ENCODE data around the gene PPARD.

Gene PPARD

DNA sequence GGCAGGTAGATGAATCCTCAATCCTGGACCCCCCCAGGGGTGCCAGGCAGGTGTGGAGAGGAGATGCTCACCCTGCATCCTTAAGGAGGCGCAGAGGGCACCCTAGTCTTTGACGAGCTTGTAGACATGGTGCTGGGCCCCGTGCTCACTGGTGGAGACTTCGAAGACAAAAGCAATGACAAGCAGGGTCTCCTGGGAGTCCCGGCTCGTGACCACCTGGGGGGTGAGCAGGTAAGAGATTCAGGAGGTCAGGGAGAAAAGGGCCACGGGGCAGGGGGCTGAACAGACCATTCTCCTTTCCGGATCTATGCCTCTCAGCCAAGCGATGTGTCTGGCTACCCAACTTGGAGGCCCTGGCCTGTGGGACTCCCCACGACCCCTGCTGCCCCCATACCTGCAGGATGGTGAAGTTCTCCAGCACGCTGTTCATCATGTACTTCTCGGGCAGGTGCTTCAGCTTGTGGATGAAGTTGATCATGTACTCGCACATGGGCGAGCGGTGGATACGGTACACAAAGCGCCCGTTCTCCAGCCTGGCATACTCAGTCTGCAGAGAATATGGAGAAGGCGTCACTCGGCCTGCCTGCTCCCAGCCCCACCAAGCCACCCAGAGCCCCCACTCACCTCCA, 132.7 kb downstream of the PPARD start:
- Histone ChIP-seq H3K36me3 (no peaks in the 10 kb centered on the region), H3K4me3 (ENCODE audit: low read depth in 1 of 2, low read length in 1 of 2) (no peak overlapping the region), H3K9me3 (no peaks in the 10 kb centered on the region), H3K4me1 (ENCODE audit: control insufficient read depth in 1 of 2, insufficient read depth in 1 of 2, low read depth in 1 of 2, low read length in 1 of 2) (no peaks in the 10 kb centered on the region), H3K27me3 (no peaks in the 10 kb centered on the region), H3K27ac (no peak overlapping the region)
- TF ChIP-seq, protein P1, sequence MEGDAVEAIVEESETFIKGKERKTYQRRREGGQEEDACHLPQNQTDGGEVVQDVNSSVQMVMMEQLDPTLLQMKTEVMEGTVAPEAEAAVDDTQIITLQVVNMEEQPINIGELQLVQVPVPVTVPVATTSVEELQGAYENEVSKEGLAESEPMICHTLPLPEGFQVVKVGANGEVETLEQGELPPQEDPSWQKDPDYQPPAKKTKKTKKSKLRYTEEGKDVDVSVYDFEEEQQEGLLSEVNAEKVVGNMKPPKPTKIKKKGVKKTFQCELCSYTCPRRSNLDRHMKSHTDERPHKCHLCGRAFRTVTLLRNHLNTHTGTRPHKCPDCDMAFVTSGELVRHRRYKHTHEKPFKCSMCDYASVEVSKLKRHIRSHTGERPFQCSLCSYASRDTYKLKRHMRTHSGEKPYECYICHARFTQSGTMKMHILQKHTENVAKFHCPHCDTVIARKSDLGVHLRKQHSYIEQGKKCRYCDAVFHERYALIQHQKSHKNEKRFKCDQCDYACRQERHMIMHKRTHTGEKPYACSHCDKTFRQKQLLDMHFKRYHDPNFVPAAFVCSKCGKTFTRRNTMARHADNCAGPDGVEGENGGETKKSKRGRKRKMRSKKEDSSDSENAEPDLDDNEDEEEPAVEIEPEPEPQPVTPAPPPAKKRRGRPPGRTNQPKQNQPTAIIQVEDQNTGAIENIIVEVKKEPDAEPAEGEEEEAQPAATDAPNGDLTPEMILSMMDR (IDR thresholded peaks at IDR 0.05), result no peak

DNA sequence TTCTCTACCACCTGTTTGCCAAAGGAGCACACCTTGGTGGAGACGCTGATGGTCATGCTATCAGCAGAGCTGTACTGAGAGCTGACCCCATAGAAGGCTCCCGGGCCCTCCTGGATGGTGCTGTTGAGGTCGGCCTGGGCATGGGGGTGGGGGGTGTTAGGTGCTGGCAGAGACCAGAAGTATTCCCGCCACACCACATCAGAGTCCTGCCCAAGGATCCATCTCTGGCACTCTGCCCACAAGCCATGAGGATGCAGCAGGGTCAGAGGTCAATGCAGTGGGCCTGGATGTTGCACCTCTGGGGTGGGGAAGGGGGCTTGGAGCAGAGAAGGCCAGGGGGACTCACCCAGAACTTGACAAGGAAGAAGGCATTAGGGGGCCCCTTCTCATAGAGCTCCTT, 133.2 kb downstream of the PPARD start:
- Histone ChIP-seq H3K27ac (no peak overlapping the region), H3K4me1 (ENCODE audit: control insufficient read depth in 1 of 2, insufficient read depth in 1 of 2, low read depth in 1 of 2, low read length in 1 of 2) (no peaks in the 10 kb centered on the region), H3K36me3 (no peaks in the 10 kb centered on the region), H3K9me3 (no peaks in the 10 kb centered on the region), H3K27me3 (no peaks in the 10 kb centered on the region), H3K4me3 (ENCODE audit: low read depth in 1 of 2, low read length in 1 of 2) (no peak overlapping the region)
- TF ChIP-seq, protein P1 (IDR thresholded peaks at IDR 0.05), result no peak

DNA sequence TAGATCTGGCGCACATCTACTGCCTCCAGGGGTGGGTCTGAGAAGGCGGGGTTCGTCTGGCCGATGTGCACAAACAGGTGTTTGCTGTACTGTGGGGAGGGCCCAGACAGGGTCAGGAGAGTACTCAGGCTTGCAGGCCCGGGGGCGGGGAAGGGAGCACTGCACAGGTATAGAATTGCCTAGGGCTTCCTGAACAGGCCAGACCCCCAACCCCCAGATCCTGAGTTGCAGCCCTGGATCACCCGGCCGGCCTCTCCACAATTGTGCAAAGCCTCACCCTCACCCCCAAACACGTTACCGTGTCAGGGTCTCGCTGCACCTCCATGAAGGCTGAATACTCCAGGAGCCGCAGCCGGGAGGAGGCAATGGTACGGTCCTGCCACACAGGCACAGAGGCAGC, 133.6 kb downstream of the PPARD start:
- Histone ChIP-seq H3K4me3 (ENCODE audit: low read depth in 1 of 2, low read length in 1 of 2) (no peak overlapping the region), H3K4me1 (ENCODE audit: control insufficient read depth in 1 of 2, insufficient read depth in 1 of 2, low read depth in 1 of 2, low read length in 1 of 2) (no peaks in the 10 kb centered on the region), H3K27me3 (no peaks in the 10 kb centered on the region), H3K36me3 (no peaks in the 10 kb centered on the region), H3K27ac (no peak overlapping the region), H3K9me3 (no peaks in the 10 kb centered on the region)
- TF ChIP-seq, protein P1 (IDR thresholded peaks at IDR 0.05), result no peak

DNA sequence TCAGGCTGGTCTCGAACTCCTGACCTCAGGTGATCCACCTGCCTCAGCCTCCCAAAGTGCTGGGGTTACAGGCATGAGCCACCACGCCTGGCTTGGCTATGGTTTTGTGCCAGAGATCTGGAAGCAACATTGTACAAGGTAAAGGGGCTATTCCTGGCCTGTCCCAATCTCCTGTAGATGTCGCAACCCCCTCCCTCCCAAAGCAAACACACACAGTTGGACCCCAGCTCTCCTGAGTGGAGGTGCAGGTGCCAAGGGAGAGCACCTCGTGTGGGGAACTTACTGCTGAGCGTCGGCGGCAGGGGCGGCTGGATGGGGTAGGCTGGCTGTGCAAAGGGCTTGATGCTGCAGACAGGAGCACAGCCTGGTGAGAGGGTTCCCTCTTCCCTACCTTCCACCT, 134.7 kb downstream of the PPARD start:
- Histone ChIP-seq H3K9me3 (no peaks in the 10 kb centered on the region), H3K4me3 (ENCODE audit: low read depth in 1 of 2, low read length in 1 of 2) (no peak overlapping the region), H3K36me3 (no peaks in the 10 kb centered on the region), H3K4me1 (ENCODE audit: control insufficient read depth in 1 of 2, insufficient read depth in 1 of 2, low read depth in 1 of 2, low read length in 1 of 2) (no peaks in the 10 kb centered on the region), H3K27ac (no peak overlapping the region), H3K27me3 (no peaks in the 10 kb centered on the region)
- TF ChIP-seq, protein P1 (IDR thresholded peaks at IDR 0.05), result no peak

Measured in neutrophil (primary cell).